AG08395 (cell line): ENCODE data around the gene ASAH2.
A peak's percentile ranks its signal among the peaks of the same experiment; 100 is the strongest.
"Not testable (repeated sequence)": the region's sequence is repeated elsewhere in the genome, so short reads cannot be mapped to it uniquely, and the experiment has no call there.

Source experiments
- DNase-seq: peaks from one replicate; pipeline ENCODE4 v3.0.0; 2012; ENCODE audit warnings: mixed read lengths, low spot score

ASAH2 gene

GRCh38 chr10:50254479-50254878 lies 3.2 kb upstream of the ASAH2 start:
- no peak for DNase-seq

GRCh38 chr10:50250096-50250854 lies 1.0 kb downstream of the ASAH2 start:
- DNase-seq = no peak

- DNase-seq = no peak
These were observed 2.7 kb downstream of the ASAH2 start for GRCh38 chr10:50248598-50248997.

- DNase-seq = no peak
These were observed 3.3 kb downstream of the ASAH2 start for GRCh38 chr10:50248062-50248461.

- no peak for DNase-seq
These were observed 7.1 kb downstream of the ASAH2 start for GRCh38 chr10:50244201-50244600.

DNA sequence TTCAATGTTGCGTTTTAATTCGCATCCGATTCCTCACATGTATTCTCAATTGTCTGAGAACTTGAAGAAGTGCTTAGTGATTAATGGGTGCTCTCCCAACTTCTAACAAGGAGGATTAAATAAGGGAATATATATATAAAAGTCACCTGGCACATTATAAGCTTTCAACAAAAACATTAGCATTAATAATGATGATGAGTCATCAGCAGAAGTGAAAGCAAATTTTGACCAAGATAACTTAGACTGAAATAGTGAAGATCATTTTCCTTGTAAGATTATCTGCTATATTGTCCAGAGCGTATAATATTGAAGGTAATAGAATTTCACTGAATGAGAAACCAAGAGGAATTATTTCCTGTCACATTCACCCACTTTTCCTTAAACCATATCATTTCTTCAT lies 8.5 kb downstream of the ASAH2 start:
- DNase-seq = no peak

- DNase-seq = not testable (repeated sequence)
These were observed 9.8 kb downstream of the ASAH2 start for GRCh38 chr10:50241478-50241877.

DNA sequence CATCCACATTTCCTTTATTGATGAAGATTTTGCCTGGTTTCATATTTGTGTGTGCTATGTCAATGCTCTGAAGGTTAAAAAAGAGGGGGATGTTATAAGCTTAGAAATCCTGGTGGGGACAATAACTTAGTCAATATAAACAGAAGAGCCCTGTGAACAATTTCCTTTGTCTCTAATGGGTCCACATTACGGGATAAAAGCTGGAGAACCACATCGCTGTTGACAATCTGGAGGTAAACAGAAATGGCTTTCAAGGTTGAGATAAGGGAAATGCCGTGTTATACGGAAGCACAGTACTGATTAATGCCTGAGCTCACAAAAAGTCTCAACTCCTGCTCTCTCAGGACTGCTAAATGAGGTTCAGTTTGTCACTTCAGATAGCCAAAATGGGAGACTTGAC lies 16.8 kb downstream of the ASAH2 start:
- DNase-seq = no peak

DNA sequence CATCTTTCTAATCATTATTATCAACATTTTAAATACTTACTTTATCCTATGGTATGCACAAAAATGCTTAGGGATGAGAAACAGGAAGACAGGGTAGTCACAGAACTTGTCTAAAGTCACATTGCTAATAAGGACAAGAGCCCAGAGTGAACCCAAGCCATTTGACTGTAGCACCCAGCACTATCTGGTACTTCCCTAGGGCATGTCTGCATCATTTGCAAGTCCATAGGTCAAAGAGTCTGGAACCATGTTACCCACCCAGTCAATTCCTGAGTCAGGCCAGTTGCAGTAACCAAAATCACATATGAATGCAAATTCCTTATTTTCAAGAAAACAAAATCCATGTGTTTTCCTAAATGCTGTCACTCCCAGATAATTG lies 19.1 kb downstream of the ASAH2 start:
- no peak for DNase-seq

DNA sequence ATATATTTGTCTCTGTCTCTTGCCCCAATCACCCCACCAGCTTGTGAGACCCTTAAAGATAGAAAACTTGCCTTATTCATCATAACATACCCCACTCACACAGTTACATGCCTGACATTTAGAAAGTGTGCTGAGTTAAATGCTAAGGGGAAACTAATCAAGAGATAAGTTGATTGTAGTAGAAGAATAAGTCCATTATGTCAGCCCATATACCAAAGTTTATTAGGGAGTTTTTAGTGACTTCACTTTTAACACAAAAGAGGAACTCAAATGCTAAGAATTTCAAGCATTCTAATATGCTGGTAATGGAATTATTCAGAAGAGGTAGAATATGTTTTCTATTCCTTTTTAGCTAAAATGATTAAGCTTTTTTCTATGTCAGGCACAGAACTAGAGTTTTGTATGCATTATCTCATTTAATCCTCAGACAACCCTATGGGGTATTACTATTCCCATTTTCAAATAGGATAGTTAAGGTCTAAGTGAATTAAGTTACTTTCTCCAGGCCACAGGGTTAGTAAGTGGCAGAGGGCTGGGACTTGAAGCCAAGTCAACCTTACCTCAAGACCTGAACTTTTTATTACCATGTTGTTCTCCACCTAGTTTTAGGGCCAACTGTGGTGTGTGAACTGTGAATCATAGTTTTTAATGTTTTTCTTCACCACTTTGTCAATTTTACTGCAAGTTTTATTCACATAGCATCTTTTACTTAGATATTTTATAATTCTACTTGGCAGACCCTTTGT lies 19.6 kb downstream of the ASAH2 start:
- no peak for DNase-seq

DNA sequence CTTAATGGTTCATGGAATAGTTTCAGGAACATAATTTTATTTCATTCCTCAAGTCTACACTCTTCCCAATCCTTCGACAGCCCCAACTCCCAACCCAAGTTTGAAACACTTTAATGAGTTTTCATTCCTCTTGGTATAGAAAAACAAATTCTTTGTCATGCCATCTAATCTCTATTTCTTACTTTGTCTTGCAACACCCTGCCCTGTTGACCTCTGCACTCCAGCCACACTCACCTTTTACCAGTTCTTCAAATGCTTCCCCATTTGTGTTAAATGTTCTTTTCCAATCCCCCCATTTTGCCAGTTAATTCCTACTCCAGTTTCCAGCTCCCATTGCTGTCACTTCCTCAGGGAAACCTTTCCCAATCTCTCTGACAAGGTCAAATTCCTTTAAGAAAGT lies 21.9 kb downstream of the ASAH2 start:
- no peak for DNase-seq

GRCh38 chr10:50228672-50229071 lies 22.6 kb downstream of the ASAH2 start:
- DNase-seq = no peak

DNA sequence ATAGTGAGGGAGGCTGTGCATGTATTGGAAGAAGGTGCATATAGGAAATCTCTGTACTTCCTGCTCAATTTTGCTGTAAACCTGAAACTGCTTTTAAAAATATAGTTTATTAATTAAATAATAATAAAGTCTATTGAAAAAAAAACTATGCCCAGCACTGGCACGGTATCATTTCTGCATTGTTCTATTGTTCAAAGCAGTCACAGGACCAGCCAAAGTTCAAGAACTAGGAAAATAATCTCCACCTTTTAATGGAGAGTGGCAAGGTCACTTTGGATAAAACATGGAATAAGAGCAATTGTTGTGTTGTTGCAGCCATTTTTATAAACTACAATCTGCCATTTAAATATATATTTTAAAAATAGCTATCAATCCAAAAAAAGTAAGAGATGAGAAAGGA lies 24.7 kb downstream of the ASAH2 start:
- DNase-seq = no peak

GRCh38 chr10:50224330-50224952 lies 26.9 kb downstream of the ASAH2 start:
- peak; percentile 63 for DNase-seq

- DNase-seq = no peak
These were observed 29.1 kb downstream of the ASAH2 start for GRCh38 chr10:50222199-50222598.

GRCh38 chr10:50221470-50221869 lies 29.8 kb downstream of the ASAH2 start:
- no peak for DNase-seq

- DNase-seq = no peak
These were observed 31.7 kb downstream of the ASAH2 start for GRCh38 chr10:50219646-50220045.

GRCh38 chr10:50219200-50219599 lies 32.1 kb downstream of the ASAH2 start:
- DNase-seq = no peak

GRCh38 chr10:50216894-50217293 lies 34.4 kb downstream of the ASAH2 start:
- peak; percentile 10 for DNase-seq

- DNase-seq = no peak
These were observed 34.9 kb downstream of the ASAH2 start for GRCh38 chr10:50216418-50216817.

DNA sequence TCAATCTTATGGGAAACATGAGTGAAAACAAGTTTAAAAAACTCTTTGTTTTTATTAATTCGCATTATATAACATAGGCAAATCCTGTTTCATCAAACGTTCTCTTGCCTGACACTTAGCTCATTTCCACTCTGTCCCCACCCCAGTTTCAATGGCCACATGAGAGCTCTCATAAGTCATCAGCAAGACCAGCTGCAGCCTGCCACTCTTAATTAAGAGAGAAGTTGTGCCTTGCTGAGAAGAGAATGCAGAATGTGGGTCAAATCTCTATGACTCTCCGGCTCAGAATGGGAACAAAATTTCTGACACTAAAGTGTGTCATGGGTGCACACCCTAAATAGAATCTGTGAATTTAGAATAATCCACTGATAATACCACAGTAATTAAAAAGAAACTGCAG lies 39.6 kb downstream of the ASAH2 start:
- DNase-seq = no peak

GRCh38 chr10:50210876-50211275 lies 40.4 kb downstream of the ASAH2 start:
- DNase-seq = no peak
